Mucosa of descending colon (tissue), 3 donors: Measurements from ENCODE around the gene HSPA12A. TPM values are rescaled to one million over a fixed set of nuclear protein-coding genes. Genes with fewer than 3 reads are reported as not detected.

ENCODE experiments used
- ATAC-seq: fragments of 200-7000 bp; cut with Tn5 transposase; one replicate; pipeline ENCODE4 v1.9.1; 2020; ENCODE audit warnings: mild to moderate bottlenecking, moderate library complexity
- DNase-seq, 3 donors: peaks; one replicate each; pipeline ENCODE4 v3.0.0-alpha.2; 2020
- H3K36me3 ChIP-seq: fragments of 200-600 bp; one replicate; pipeline ENCODE4 v1.8.0; 2021; ENCODE audit warnings: low read depth, mild to moderate bottlenecking
- H3K4me1 ChIP-seq: fragments of 200-600 bp; one replicate; pipeline ENCODE4 v1.8.0; 2021; ENCODE audit warnings: low read depth, mild to moderate bottlenecking
- H3K4me3 ChIP-seq: fragments of 200-600 bp; one replicate; pipeline ENCODE4 v1.8.0; 2021; ENCODE audit warnings: mild to moderate bottlenecking
- H3K9me3 ChIP-seq: fragments of 200-600 bp; one replicate; pipeline ENCODE4 v1.8.0; 2021; ENCODE audit warnings: mild to moderate bottlenecking
- intact Hi-C, 2 donors: fragments of 100-400 bp; cut with DNase I in 1 of 2; cut with micrococcal nuclease in 1 of 2; formaldehyde crosslinking; loops; one replicate each; pipeline versions ENCODE4 v1.11.0 to v1.11.1; 2022; cut with DNase I, micrococcal nuclease
- total RNA-seq, 3 donors: library from RNA; stranded (reverse); fragmentation: NEBNext Ultra II Directional in 2 of 3; extraction: Animal tissue kit (Norgen Biotek cat#: 25700) in 2 of 3; gene quantifications; one replicate each; pipeline versions ENCODE4 v1.2.1 to v1.2.4, GENCODE V29; 2021 to 2023
- TF ChIP-seq, protein P1 (sequence below): fragments of 200-600 bp; IDR thresholded peaks from one replicate; pipeline ENCODE4 v1.8.0; 2022; ENCODE audit warnings: antibody characterized with exemption, mild to moderate bottlenecking
- donor health status: DM: no; HTN: no; CAD: no; lungs with moderate emphysema.
- donor health status: DM: no; HTN: no; CAD: no.
- donor health status: DM: no; HTN: yes; CAD: no.

HSPA12A gene
- total RNA-seq, 3 donors from 2014 or later = 7.7 to 20.6 (median 8.8) TPM

DNA sequence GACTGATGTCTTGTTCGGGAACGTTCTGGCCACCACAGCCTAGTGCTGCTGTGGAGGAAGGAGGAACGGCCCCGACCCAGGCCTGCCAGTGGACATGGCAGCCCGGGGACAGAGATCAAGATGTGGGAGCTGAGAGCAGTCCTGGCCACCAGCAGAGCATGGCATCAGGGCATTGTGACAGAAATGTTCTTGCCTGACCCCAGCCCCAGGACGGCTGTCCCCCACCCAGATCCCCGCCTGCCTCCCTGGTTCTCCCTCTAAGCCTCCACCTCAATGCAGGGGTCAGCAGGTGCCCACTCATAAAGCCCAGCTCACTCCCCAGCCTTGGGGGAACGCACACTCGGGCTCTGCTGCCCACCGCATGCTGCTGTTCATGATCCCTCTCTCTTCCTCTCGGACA is 42.9 kb upstream of the HSPA12A start:
- Histone ChIP-seq H3K4me1 (peaks cover 6% of the 10 kb centered on the region), H3K4me3 (no peak overlapping the region), H3K36me3 (no peaks in the 10 kb centered on the region), H3K9me3 (no peaks in the 10 kb centered on the region)
- intact Hi-C loops = loop anchor here (5.0 kb wide), 1 partner anchor 103 kb away; no protein-coding TSS in a partner anchor
- no peak for DNase-seq
- TF ChIP-seq, protein P1, sequence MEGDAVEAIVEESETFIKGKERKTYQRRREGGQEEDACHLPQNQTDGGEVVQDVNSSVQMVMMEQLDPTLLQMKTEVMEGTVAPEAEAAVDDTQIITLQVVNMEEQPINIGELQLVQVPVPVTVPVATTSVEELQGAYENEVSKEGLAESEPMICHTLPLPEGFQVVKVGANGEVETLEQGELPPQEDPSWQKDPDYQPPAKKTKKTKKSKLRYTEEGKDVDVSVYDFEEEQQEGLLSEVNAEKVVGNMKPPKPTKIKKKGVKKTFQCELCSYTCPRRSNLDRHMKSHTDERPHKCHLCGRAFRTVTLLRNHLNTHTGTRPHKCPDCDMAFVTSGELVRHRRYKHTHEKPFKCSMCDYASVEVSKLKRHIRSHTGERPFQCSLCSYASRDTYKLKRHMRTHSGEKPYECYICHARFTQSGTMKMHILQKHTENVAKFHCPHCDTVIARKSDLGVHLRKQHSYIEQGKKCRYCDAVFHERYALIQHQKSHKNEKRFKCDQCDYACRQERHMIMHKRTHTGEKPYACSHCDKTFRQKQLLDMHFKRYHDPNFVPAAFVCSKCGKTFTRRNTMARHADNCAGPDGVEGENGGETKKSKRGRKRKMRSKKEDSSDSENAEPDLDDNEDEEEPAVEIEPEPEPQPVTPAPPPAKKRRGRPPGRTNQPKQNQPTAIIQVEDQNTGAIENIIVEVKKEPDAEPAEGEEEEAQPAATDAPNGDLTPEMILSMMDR = no peak
- ATAC-seq = no peak

GRCh38 chr10:116784651-116785050 is 42.3 kb upstream of the HSPA12A start:
- Histone ChIP-seq H3K36me3 (no peaks in the 10 kb centered on the region), H3K9me3 (no peaks in the 10 kb centered on the region), H3K4me3 (no peak overlapping the region), H3K4me1 (peaks cover 6% of the 10 kb centered on the region)
- intact Hi-C loops = loop anchor here (5.0 kb wide), 1 partner anchor 102 kb away; no protein-coding TSS in a partner anchor
- ATAC-seq (no peak), DNase-seq (no peak)
- TF ChIP-seq, protein P1 = no peak

- Histone ChIP-seq H3K36me3 (no peaks in the 10 kb centered on the region), H3K9me3 (no peaks in the 10 kb centered on the region), H3K4me1 (peaks cover 6% of the 10 kb centered on the region), H3K4me3 (no peak overlapping the region)
- intact Hi-C loops = no loop called here
- no peak for DNase-seq
- ATAC-seq = no peak
- TF ChIP-seq, protein P1 = no peak
These were observed 41.7 kb upstream of the HSPA12A start for GRCh38 chr10:116784035-116784434.

GRCh38 chr10:116783011-116783655 is 40.8 kb upstream of the HSPA12A start:
- no peak for DNase-seq
- intact Hi-C loops = no loop called here
- no peak for ATAC-seq
- Histone ChIP-seq H3K36me3 (no peaks in the 10 kb centered on the region), H3K4me3 (no peak overlapping the region), H3K4me1 (peaks cover 6% of the 10 kb centered on the region), H3K9me3 (no peaks in the 10 kb centered on the region)
- TF ChIP-seq, protein P1 = no peak

GRCh38 chr10:116781370-116781884 is 39.1 kb upstream of the HSPA12A start:
- Histone ChIP-seq H3K9me3 (no peaks in the 10 kb centered on the region), H3K4me1 (no peaks in the 10 kb centered on the region), H3K36me3 (no peaks in the 10 kb centered on the region), H3K4me3 (no peak overlapping the region)
- intact Hi-C loops = no loop called here
- ATAC-seq (no peak), DNase-seq (no peak)
- TF ChIP-seq, protein P1 = no peak
